ENCODE data around the gene WNT2. TPM values are rescaled to one million over a fixed set of nuclear protein-coding genes. Genes with fewer than 3 reads are reported as not detected.

WNT2 gene
- total and polyA plus RNA-seq, 4 donors, result 0.45 to 4.7 TPM; not detected in 2

DNA sequence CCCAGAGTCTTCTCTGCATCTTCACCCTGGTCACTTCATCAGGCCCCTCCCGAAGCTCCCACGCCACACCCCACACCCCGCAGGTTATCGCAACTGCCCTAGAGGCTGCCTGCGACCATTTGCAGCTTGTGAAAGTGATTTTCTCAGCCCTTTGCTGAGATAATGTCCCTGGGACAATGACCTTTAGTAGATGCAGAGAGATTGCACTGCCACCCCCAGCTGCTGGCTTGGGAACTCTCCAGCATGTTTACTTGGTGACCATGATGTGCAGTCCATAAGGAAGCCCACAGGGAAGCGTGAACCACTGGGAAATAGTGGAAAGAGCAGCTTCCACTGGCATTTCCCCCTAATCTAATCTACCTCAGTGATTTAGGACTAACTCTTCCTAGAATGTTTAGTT, 97.3 kb downstream of the WNT2 start:
- intact Hi-C loops (cut with DNase I), result loop anchor here in 1 of 2 donors (5.0 kb wide), 1 partner anchor 48 kb away; no protein-coding TSS in a partner anchor
- 92 to 96% methylated on average over 6 of the region's 6 CpGs for WGBS, 2 donors
- no peaks in the 10 kb centered on the region for H3K9me3 ChIP-seq (ENCODE audit: control insufficient read depth, low read length)
- peaks cover 2 to 10% of the 10 kb centered on the region in 2 donors for H3K36me3 ChIP-seq (ENCODE audit: control insufficient read depth in 1 of 2, insufficient read depth in 2 of 2, low read length in 1 of 2)
- ATAC-seq (ENCODE audit: low FRiP score), result no peak
- no peaks in the 10 kb centered on the region for H3K4me1 ChIP-seq (ENCODE audit: control insufficient read depth in 1 of 2, insufficient read depth in 2 of 2, low read length in 2 of 2)
- no peak for DNase-seq
- no peak overlapping the region for H3K4me3 ChIP-seq (ENCODE audit: low read length in 2 of 2)
- H3K27ac ChIP-seq (ENCODE audit: low read depth in 1 of 2, low read length in 2 of 2), result no peak overlapping the region
- H3K27me3 ChIP-seq (ENCODE audit: control insufficient read depth in 1 of 2, insufficient read depth in 2 of 2, low read length in 1 of 2), result no peaks in the 10 kb centered on the region

Other genes with a start within 250 kb of the WNT2 start
- gene ASZ1, start 104.4 kb upstream of the WNT2 start, total RNA-seq, result not detected
- not detected for gene ASZ1, start 104.4 kb upstream of the WNT2 start, polyA plus RNA-seq
- under 1 TPM; 0.29 to 0.30 TPM for gene CFTR, start 157.0 kb upstream of the WNT2 start, total RNA-seq
- gene CFTR, start 157.0 kb upstream of the WNT2 start, polyA plus RNA-seq, result 1 to 10 TPM in 1 of 2 donors, under 1 TPM in 1; 0.10 to 3.1 TPM